ENCODE data around the gene MAP1LC3B. TPM values are rescaled to one million over a fixed set of nuclear protein-coding genes. Genes with fewer than 3 reads are reported as not detected.

The MAP1LC3B gene
- total and polyA plus RNA-seq, 8 donors, result 47.7 to 75.9 (median 52.5) TPM

- no peak for TF ChIP-seq CTCF (IDR thresholded peaks at IDR 0.05)
- peaks cover 17 to 67% of the 10 kb centered on the region in 2 donors for H3K4me1 ChIP-seq
- peak overlapping the region; percentile 94 to 99 for H3K27ac ChIP-seq
- H3K36me3 ChIP-seq, result no peaks in the 10 kb centered on the region
- intact Hi-C loops (cut with DNase I), result no loop called here
- H3K9me3 ChIP-seq, result no peaks in the 10 kb centered on the region
- no peaks in the 10 kb centered on the region for H3K27me3 ChIP-seq
- ATAC-seq, result peak; percentile 37
- peak overlapping the region; percentile 69 to 86 for H3K4me3 ChIP-seq
- peak in 3 of 4 donors; percentile 65 to 94 (median 81) for DNase-seq
These were observed 699 bp upstream of the MAP1LC3B start for GRCh38 chr16:87391324-87391949.

GRCh38 chr16:87392821-87393679, 914 bp downstream of the MAP1LC3B start:
- H3K4me1 ChIP-seq, result peaks cover 13 to 56% of the 10 kb centered on the region in 2 donors
- TF ChIP-seq CTCF (IDR thresholded peaks at IDR 0.05), result no peak
- ATAC-seq (peak; percentile 0), DNase-seq (peak; percentile 52 to 92 (median 62))
- no peaks in the 10 kb centered on the region for H3K27me3 ChIP-seq
- H3K4me3 ChIP-seq, result peak overlapping the region; percentile 69 to 86
- peak overlapping the region; percentile 77 to 94 for H3K27ac ChIP-seq
- no peaks in the 10 kb centered on the region for H3K36me3 ChIP-seq
- no peaks in the 10 kb centered on the region for H3K9me3 ChIP-seq
- intact Hi-C loops (cut with DNase I), result no loop called here

GRCh38 chr16:87393680-87394055, 1.5 kb downstream of the MAP1LC3B start:
- intact Hi-C loops (cut with DNase I), result no loop called here
- peak overlapping the region; percentile 77 to 94 for H3K27ac ChIP-seq

GRCh38 chr16:87395181-87395842, 3.2 kb downstream of the MAP1LC3B start:
- no peak for ATAC-seq
- H3K4me3 ChIP-seq, result no peak overlapping the region

More at GRCh38 chr16:87393680-87394055, 1.5 kb downstream of the MAP1LC3B start:
- no peak for TF ChIP-seq CTCF (IDR thresholded peaks at IDR 0.05)
- DNase-seq (peak in 1 of 4 donors; percentile 37), ATAC-seq (no peak)
- H3K27me3 ChIP-seq, result no peaks in the 10 kb centered on the region
- H3K9me3 ChIP-seq, result no peaks in the 10 kb centered on the region
- H3K36me3 ChIP-seq, result peaks cover 0 to 6% of the 10 kb centered on the region in 2 donors
- H3K4me1 ChIP-seq, result peaks cover 12 to 52% of the 10 kb centered on the region in 2 donors
- H3K4me3 ChIP-seq, result peak overlapping the region; percentile 69 to 86

More at GRCh38 chr16:87395181-87395842, 3.2 kb downstream of the MAP1LC3B start:
- Histone ChIP-seq H3K9me3 (no peaks in the 10 kb centered on the region), H3K27ac (no peak overlapping the region), H3K27me3 (no peaks in the 10 kb centered on the region), H3K4me1 (peaks cover 12 to 46% of the 10 kb centered on the region in 2 donors), H3K36me3 (peaks cover 0 to 22% of the 10 kb centered on the region in 2 donors)
- no peak for TF ChIP-seq CTCF (IDR thresholded peaks at IDR 0.05)
- DNase-seq, result no peak
- intact Hi-C loops (cut with DNase I), result no loop called here
